Suprapubic skin (tissue), 4 donors: ENCODE data around the gene ADNP2. TPM values are rescaled to one million over a fixed set of nuclear protein-coding genes. Genes with fewer than 3 reads are reported as not detected.

ENCODE experiments used
- DNase-seq, 2 donors: peaks; one replicate each; pipeline ENCODE4 v3.0.0-alpha.2; 2019; ENCODE audit warnings: low spot score in 2 of 2
- H3K27ac ChIP-seq: fragments of 200-600 bp; sonication (generic); one replicate; pipeline ENCODE4 v1.5.1; 2019
- H3K27me3 ChIP-seq: fragments of 200-600 bp; sonication (generic); one replicate; pipeline ENCODE4 v1.5.1; 2019
- H3K36me3 ChIP-seq: fragments of 200-600 bp; sonication (generic); one replicate; pipeline ENCODE4 v1.5.1; 2019
- H3K4me1 ChIP-seq: fragments of 200-600 bp; sonication (generic); one replicate; pipeline ENCODE4 v1.5.1; 2019
- H3K4me3 ChIP-seq: fragments of 200-600 bp; sonication (generic); one replicate; pipeline ENCODE4 v1.5.1; 2019; ENCODE audit warnings: mild to moderate bottlenecking
- H3K9me3 ChIP-seq: fragments of 200-600 bp; sonication (generic); one replicate; pipeline ENCODE4 v1.5.1; 2019
- EP300 ChIP-seq: sonication (generic); formaldehyde crosslinking; IDR thresholded peaks from one replicate; pipeline ENCODE4 v1.6.1; 2017; ENCODE audit warnings: antibody characterized with exemption
- POLR2A ChIP-seq, 2 donors: fragments of 450-650 bp; IDR thresholded peaks; one replicate each; pipeline ENCODE4 v1.6.1; 2017; ENCODE audit warnings: antibody characterized with exemption in 2 of 2, mild to moderate bottlenecking in 2 of 2, moderate library complexity in 2 of 2
- POLR2AphosphoS5 ChIP-seq, 3 donors: sonication (generic); formaldehyde crosslinking; IDR thresholded peaks; one replicate each; pipeline ENCODE4 v1.6.1; 2017; ENCODE audit warnings: antibody characterized with exemption in 3 of 3
- WGBS: methylation state at CpG from one replicate; pipeline ENCODE4 v1.1.5; 2018; 5-methylcytosine and 5-hydroxymethylcytosine counted together
- total RNA-seq, 4 donors: library from RNA; depleted of rRNA; stranded (reverse); fragments of >200 nt; gene quantifications; one replicate each; pipeline ENCODE4 v1.1.0, GENCODE V29; 2016
- TF ChIP-seq, protein P1 (sequence below), 2 donors: fragments of 200-600 bp in 1 of 2; fragments of 450-650 bp in 1 of 2; sonication (generic) in 1 of 2; IDR thresholded peaks; one replicate each; pipeline ENCODE4 v1.5.1; 2016 to 2019; ENCODE audit warnings: antibody characterized with exemption in 2 of 2, mild to moderate bottlenecking in 1 of 2, moderate library complexity in 1 of 2

ADNP2 gene
- total RNA-seq, 4 donors from 2014 or later = 24.7 to 39.3 (median 32.7) TPM

DNA sequence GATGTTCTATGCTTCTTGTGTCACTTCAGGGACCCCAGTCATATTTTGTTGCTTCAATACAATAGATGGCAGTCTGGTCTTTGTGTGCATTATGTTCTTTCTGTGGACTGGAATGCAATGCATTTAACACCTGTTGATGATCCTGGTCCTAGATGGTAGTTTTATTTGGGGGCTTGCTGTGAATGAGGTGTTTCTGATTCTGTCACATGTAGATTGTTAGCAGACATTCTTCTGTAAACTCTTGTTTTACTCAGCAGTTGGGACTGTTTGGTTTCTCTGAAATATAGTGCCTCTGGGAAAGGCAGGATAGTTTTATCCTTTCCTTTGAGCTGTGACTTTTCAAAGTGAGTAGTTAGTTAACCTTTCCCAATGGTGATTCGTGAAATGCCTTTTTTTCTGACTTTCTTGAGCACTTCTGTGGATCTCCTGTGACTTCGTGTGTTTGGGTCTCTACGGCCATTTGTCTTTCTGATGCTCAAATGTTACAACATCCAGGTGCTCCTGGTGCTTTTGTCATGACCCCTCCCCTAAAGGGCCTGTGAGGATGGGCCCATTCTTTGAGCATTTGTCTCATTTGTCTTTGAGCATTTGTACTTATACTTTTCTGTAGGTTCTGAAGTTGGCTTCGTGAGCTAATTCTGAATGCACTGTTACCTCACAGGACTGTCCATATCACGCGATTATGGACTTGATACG is 20.8 kb downstream of the ADNP2 start:
- Histone ChIP-seq H3K9me3 (no peaks in the 10 kb centered on the region), H3K4me3 (no peak overlapping the region), H3K27me3 (no peaks in the 10 kb centered on the region), H3K4me1 (no peaks in the 10 kb centered on the region), H3K36me3 (peaks cover 17% of the 10 kb centered on the region), H3K27ac (no peak overlapping the region)
- 93% methylated on average over 7 of the region's 7 CpGs for WGBS
- no peak for DNase-seq
- no peak for TF ChIP-seq POLR2A (IDR thresholded peaks at IDR 0.05)
- TF ChIP-seq, protein P1, sequence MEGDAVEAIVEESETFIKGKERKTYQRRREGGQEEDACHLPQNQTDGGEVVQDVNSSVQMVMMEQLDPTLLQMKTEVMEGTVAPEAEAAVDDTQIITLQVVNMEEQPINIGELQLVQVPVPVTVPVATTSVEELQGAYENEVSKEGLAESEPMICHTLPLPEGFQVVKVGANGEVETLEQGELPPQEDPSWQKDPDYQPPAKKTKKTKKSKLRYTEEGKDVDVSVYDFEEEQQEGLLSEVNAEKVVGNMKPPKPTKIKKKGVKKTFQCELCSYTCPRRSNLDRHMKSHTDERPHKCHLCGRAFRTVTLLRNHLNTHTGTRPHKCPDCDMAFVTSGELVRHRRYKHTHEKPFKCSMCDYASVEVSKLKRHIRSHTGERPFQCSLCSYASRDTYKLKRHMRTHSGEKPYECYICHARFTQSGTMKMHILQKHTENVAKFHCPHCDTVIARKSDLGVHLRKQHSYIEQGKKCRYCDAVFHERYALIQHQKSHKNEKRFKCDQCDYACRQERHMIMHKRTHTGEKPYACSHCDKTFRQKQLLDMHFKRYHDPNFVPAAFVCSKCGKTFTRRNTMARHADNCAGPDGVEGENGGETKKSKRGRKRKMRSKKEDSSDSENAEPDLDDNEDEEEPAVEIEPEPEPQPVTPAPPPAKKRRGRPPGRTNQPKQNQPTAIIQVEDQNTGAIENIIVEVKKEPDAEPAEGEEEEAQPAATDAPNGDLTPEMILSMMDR (IDR thresholded peaks at IDR 0.05) = no peak
- no peak for TF ChIP-seq EP300
- TF ChIP-seq POLR2AphosphoS5 (IDR thresholded peaks at IDR 0.05) = no peak

DNA sequence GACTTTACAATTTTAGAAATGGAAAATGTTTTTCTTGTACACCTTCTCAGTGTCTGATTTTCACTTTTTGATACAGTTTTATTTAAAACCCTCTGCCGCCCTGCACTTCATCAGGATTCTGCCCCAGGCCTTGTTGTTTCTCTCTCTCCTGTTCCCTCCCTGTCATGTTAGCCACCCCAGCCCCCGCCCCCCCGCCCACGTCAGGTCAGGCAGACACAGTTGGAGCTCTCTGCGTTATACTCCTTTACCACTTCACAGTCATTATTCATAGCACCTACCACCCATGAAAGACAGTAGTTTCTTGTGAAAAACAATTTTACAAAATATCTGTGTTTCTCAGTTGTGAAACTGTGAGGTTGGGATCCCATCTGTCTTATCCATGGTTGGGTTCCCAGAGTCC is 21.5 kb downstream of the ADNP2 start:
- Histone ChIP-seq H3K27me3 (no peaks in the 10 kb centered on the region), H3K4me3 (no peak overlapping the region), H3K9me3 (no peaks in the 10 kb centered on the region), H3K27ac (no peak overlapping the region), H3K4me1 (no peaks in the 10 kb centered on the region), H3K36me3 (peaks cover 25% of the 10 kb centered on the region)
- TF ChIP-seq, protein P1 (IDR thresholded peaks at IDR 0.05) = no peak
- TF ChIP-seq POLR2A (IDR thresholded peaks at IDR 0.05) (no peak), EP300 (no peak), POLR2AphosphoS5 (IDR thresholded peaks at IDR 0.05) (no peak)
- WGBS = 75% methylated on average over 5 of the region's 5 CpGs
- DNase-seq = no peak

DNA sequence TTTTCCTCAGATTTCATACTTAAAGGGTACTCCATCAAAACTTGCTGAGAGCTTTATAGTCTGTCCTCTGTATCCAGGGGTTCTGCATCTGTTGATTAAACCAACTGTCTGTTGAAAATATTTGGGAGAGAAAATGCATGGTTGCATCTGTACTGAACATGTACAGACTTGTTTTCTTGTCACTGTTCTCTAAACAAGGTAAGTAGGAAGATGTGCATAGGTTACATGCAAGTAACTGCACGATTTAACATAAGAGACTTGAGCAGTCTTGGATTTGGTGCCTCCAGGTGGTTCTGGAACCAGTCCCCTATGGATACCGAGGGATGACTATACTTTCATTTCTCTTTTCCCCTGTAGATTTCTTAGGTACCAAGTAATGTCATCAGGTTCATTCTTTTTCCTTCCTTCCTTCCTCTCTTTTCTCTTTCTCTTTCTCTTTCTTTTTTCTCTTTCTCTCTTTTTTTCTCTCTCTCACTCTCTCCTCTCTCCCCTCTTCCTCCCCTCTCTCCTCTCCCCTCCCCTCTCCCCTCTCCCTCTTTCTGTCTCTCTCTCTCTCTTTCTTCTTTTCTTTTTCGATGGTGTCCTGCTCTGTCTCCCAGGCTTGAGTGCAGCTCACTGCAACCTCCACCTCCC is 23.2 kb downstream of the ADNP2 start:
- Histone ChIP-seq H3K27me3 (no peaks in the 10 kb centered on the region), H3K9me3 (no peaks in the 10 kb centered on the region), H3K36me3 (peaks cover 42% of the 10 kb centered on the region), H3K4me3 (no peak overlapping the region), H3K27ac (no peak overlapping the region), H3K4me1 (no peaks in the 10 kb centered on the region)
- TF ChIP-seq POLR2AphosphoS5 (IDR thresholded peaks at IDR 0.05) = no peak
- TF ChIP-seq EP300 = no peak
- TF ChIP-seq, protein P1 (IDR thresholded peaks at IDR 0.05) = no peak
- TF ChIP-seq POLR2A (IDR thresholded peaks at IDR 0.05) = no peak
- WGBS = 57% methylated on average over 3 of the region's 3 CpGs
- no peak for DNase-seq

DNA sequence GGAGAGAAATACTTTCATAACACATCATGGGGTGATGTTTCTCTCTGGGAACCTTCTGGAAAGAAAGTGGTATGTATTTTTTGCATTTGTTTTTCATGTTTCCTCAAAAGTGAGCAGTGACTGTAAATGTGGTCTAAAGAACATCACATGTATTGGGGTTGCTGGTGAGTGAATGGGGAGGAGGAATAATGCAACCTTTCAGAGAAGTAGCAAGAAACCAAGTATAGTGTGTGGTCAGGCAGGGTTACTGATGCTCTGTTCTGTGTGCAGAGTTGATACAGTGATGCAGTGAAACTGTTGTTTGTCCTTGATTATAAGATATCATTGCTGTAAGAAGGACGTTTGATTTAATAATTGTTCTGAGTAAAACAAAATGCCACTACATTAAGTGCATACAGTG is 24.1 kb downstream of the ADNP2 start:
- DNase-seq = no peak
- Histone ChIP-seq H3K27me3 (no peaks in the 10 kb centered on the region), H3K4me3 (no peak overlapping the region), H3K9me3 (no peaks in the 10 kb centered on the region), H3K27ac (no peak overlapping the region), H3K4me1 (no peaks in the 10 kb centered on the region), H3K36me3 (peaks cover 50% of the 10 kb centered on the region)
- TF ChIP-seq POLR2AphosphoS5 (IDR thresholded peaks at IDR 0.05) (no peak), POLR2A (IDR thresholded peaks at IDR 0.05) (no peak), EP300 (no peak)
- TF ChIP-seq, protein P1 (IDR thresholded peaks at IDR 0.05) = no peak
- 77% methylated on average over 1 of the region's 1 CpG for WGBS

DNA sequence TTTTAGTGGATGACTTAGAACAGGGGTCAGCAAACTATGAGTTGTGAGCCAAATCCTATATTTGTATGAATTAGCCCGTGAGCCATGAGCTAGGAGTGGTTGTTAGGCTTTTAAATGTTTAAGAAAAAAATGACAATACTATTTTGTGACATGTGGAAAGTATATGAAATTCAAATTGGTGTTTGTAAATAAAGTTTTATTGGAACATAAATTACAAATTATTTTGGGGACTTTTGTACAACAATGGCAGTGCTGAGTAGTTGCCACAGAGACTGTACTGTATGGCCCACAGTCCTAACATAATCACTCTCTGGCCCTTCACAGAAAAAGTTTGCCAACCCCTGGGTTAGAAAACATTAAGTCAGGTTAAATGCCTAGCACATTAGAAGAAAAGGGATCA is 26.1 kb downstream of the ADNP2 start:
- H3K9me3 ChIP-seq = no peaks in the 10 kb centered on the region
- 91% methylated on average over 1 of the region's 1 CpG for WGBS
- H3K4me3 ChIP-seq = no peak overlapping the region
- no peak for DNase-seq
- no peaks in the 10 kb centered on the region for H3K4me1 ChIP-seq
- no peak overlapping the region for H3K27ac ChIP-seq
- TF ChIP-seq, protein P1 (IDR thresholded peaks at IDR 0.05) = no peak
- no peak for TF ChIP-seq EP300
- H3K36me3 ChIP-seq = peaks cover 53% of the 10 kb centered on the region
- H3K27me3 ChIP-seq = no peaks in the 10 kb centered on the region
